Measurements from ENCODE around the gene FCER2.

FCER2 gene

GRCh38 chr19:7640803-7641202, 61.1 kb downstream of the FCER2 start:
- Histone ChIP-seq H3K4me3 (no peak overlapping the region), H3K27ac (no peak overlapping the region)

GRCh38 chr19:7639863-7640348, 62.0 kb downstream of the FCER2 start:
- Histone ChIP-seq H3K27ac (no peak overlapping the region), H3K4me3 (no peak overlapping the region)

GRCh38 chr19:7638802-7639465, 63.0 kb downstream of the FCER2 start:
- H3K27ac ChIP-seq, result no peak overlapping the region
- no peak overlapping the region for H3K4me3 ChIP-seq

Data from skin epidermis (tissue), 12 donors.